HEK293T (cell line): ENCODE measurements around the gene SLIT2.

ENCODE experiments used
- ARNT ChIP-seq: fragments of 450-650 bp; IDR thresholded peaks from 2 replicates; pipeline ENCODE4 v1.6.1; 2017; ENCODE audit warnings: mild to moderate bottlenecking
- BHLHE40 ChIP-seq: fragments of 450-650 bp; IDR thresholded peaks from 2 replicates; pipeline ENCODE4 v1.6.1; 2016; ENCODE audit warnings: mild to moderate bottlenecking, moderate library complexity, borderline replicate concordance
- CTBP1 ChIP-seq: fragments of 450-650 bp; IDR thresholded peaks from 2 replicates; pipeline ENCODE4 v1.6.1; 2016; ENCODE audit warnings: borderline replicate concordance
- ELF4 ChIP-seq: fragments of 450-650 bp; IDR thresholded peaks from 2 replicates; pipeline ENCODE4 v1.6.1; 2017; ENCODE audit warnings: antibody characterized with exemption
- FOXA1 ChIP-seq: fragments of 450-650 bp; IDR thresholded peaks from 2 replicates; pipeline ENCODE4 v1.6.1; 2016; ENCODE audit warnings: mild to moderate bottlenecking
- FOXK2 ChIP-seq: fragments of 450-650 bp; IDR thresholded peaks from 2 replicates; pipeline ENCODE4 v1.6.1; 2016; ENCODE audit warnings: mild to moderate bottlenecking
- FOXM1 ChIP-seq: fragments of 450-650 bp; IDR thresholded peaks from 2 replicates; pipeline ENCODE4 v1.6.1; 2017; ENCODE audit warnings: mild to moderate bottlenecking, borderline replicate concordance
- NFRKB ChIP-seq: fragments of 450-650 bp; IDR thresholded peaks from 2 replicates; pipeline ENCODE4 v1.6.1; 2016; ENCODE audit warnings: mild to moderate bottlenecking, moderate library complexity
- SP1 ChIP-seq: fragments of 450-650 bp; IDR thresholded peaks from 2 replicates; pipeline ENCODE4 v1.6.1; 2017
- SUZ12 ChIP-seq: fragments of 450-650 bp; IDR thresholded peaks from 2 replicates; pipeline ENCODE4 v1.6.1; 2016; ENCODE audit warnings: mild to moderate bottlenecking
- TARDBP ChIP-seq: fragments of 450-650 bp; IDR thresholded peaks from 2 replicates; pipeline ENCODE4 v1.6.1; 2016
- ZNF384 ChIP-seq: fragments of 450-650 bp; IDR thresholded peaks from 2 replicates; pipeline ENCODE4 v1.6.1; 2016
- TF ChIP-seq, protein P1 (sequence below): fragments of 450-650 bp; IDR thresholded peaks from 2 replicates; pipeline ENCODE4 v1.6.1; 2016

DNA sequence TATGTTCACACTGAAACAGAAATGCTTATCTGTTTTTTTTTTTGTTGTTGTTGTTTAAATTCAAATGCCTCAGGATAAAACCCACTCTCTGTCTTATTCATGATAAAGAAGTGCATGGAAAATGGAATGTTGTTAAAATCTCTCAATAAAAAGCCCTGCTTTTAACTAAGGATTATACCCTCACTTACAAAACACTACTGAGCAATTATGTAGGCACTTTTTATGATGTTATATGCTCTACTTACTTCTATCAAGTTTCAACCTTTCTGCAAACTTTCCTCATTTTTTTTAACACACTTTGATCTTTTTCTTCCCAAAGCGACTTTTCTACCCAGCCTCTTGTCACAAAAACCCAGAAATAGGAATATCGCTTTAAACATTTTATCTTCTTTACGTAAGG, 26.5 kb downstream of the SLIT2 start:
- TF ChIP-seq TARDBP (no peak), FOXK2 (no peak), ELF4 (no peak), SP1 (no peak), NFRKB (no peak), ARNT (no peak), ZNF384 (no peak), FOXA1 (no peak), FOXM1 (no peak), BHLHE40 (no peak), SUZ12 (no peak), CTBP1 (no peak)
- TF ChIP-seq, protein P1, sequence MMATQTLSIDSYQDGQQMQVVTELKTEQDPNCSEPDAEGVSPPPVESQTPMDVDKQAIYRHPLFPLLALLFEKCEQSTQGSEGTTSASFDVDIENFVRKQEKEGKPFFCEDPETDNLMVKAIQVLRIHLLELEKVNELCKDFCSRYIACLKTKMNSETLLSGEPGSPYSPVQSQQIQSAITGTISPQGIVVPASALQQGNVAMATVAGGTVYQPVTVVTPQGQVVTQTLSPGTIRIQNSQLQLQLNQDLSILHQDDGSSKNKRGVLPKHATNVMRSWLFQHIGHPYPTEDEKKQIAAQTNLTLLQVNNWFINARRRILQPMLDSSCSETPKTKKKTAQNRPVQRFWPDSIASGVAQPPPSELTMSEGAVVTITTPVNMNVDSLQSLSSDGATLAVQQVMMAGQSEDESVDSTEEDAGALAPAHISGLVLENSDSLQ: no peak
